NAMALWA (cell line): Measurements from ENCODE around the gene ARID1B.
"Not testable (repeated sequence)": the region's sequence is repeated elsewhere in the genome, so short reads cannot be mapped to it uniquely, and the experiment has no call there.

Experiments used
- DNase-seq: peaks from one replicate; pipeline ENCODE4 v3.0.0-alpha.2; 2015; ENCODE audit warnings: low spot score

Gene ARID1B

GRCh38 chr6:157021993-157022740 lies 245.0 kb downstream of the ARID1B start:
- peak; percentile 86 for DNase-seq

- no peak for DNase-seq
These were observed 246.8 kb downstream of the ARID1B start for GRCh38 chr6:157023958-157024357.

- DNase-seq: no peak
These were observed 247.6 kb downstream of the ARID1B start for GRCh38 chr6:157024745-157025144.

- DNase-seq: no peak
These were observed 248.3 kb downstream of the ARID1B start for GRCh38 chr6:157025437-157025836.

GRCh38 chr6:157029980-157030690 lies 253.0 kb downstream of the ARID1B start:
- DNase-seq: no peak

- no peak for DNase-seq
These were observed 253.6 kb downstream of the ARID1B start for GRCh38 chr6:157030755-157031154.

GRCh38 chr6:157032923-157033322 lies 255.7 kb downstream of the ARID1B start:
- DNase-seq: no peak

- DNase-seq: peak; percentile 55
These were observed 256.4 kb downstream of the ARID1B start for GRCh38 chr6:157033428-157034140.

- DNase-seq: peak; percentile 69
These were observed 257.5 kb downstream of the ARID1B start for GRCh38 chr6:157034436-157035230.

GRCh38 chr6:157035546-157035945 lies 258.4 kb downstream of the ARID1B start:
- no peak for DNase-seq

- no peak for DNase-seq
These were observed 259.1 kb downstream of the ARID1B start for GRCh38 chr6:157036245-157036711.

- no peak for DNase-seq
These were observed 260.0 kb downstream of the ARID1B start for GRCh38 chr6:157037165-157037564.

GRCh38 chr6:157038610-157039009 lies 261.4 kb downstream of the ARID1B start:
- no peak for DNase-seq

- not testable (repeated sequence) for DNase-seq
These were observed 262.5 kb downstream of the ARID1B start for GRCh38 chr6:157039639-157040038.

- DNase-seq: no peak
These were observed 263.0 kb downstream of the ARID1B start for GRCh38 chr6:157040191-157040590.

- peak; percentile 31 for DNase-seq
These were observed 268.8 kb downstream of the ARID1B start for GRCh38 chr6:157045831-157046454.

- DNase-seq: no peak
These were observed 269.6 kb downstream of the ARID1B start for GRCh38 chr6:157046776-157047175.

GRCh38 chr6:157047328-157047727 lies 270.1 kb downstream of the ARID1B start:
- DNase-seq: no peak

- DNase-seq: no peak
These were observed 270.8 kb downstream of the ARID1B start for GRCh38 chr6:157047951-157048350.

- no peak for DNase-seq
These were observed 272.0 kb downstream of the ARID1B start for GRCh38 chr6:157049133-157049532.

- no peak for DNase-seq
These were observed 273.5 kb downstream of the ARID1B start for GRCh38 chr6:157050537-157051265.
